Measurements from ENCODE around the gene RAD50. TPM values are rescaled to one million over a fixed set of nuclear protein-coding genes. Genes with fewer than 3 reads are reported as not detected.

RAD50 gene
- total and polyA plus RNA-seq, 10 of the 15 experiments (the other 5 are each of a cell fraction or from before 2014, with no cell fraction given), result 12.8 to 68.6 (median 47.0) TPM

- TF ChIP-seq RELB (IDR thresholded peaks at IDR 0.05; ENCODE audit: low read depth) (peak; percentile 88), MTA3 (IDR thresholded peaks at IDR 0.05; ENCODE audit: borderline replicate concordance, low read length) (peak; percentile 80; the same call in 1 of the 2 replicates), PAX8 (IDR thresholded peaks at IDR 0.05) (no peak), CHD1 (IDR thresholded peaks at IDR 0.05; ENCODE audit: low read depth, low read length) (no peak), MLLT1 (IDR thresholded peaks at IDR 0.05) (no peak), POLR2A (IDR thresholded peaks at IDR 0.05; ENCODE audit: low read depth, low read length) (peak; percentile 33; the same call in 1 of the 2 replicates), ASH2L (IDR thresholded peaks at IDR 0.05; ENCODE audit: borderline replicate concordance, low read depth) (no peak), ZZZ3 (IDR thresholded peaks at IDR 0.05; ENCODE audit: control insufficient read depth, insufficient read length, low read depth) (no peak), YBX1 (IDR thresholded peaks at IDR 0.05) (no peak), NFYB (IDR thresholded peaks at IDR 0.05; ENCODE audit: insufficient read depth, low read depth, low read length) (no peak), STAT1 (conservative IDR thresholded peaks at IDR 0.05) (no peak), MAX (IDR thresholded peaks at IDR 0.05; ENCODE audit: low read depth, low read length) (no peak), LARP7 (IDR thresholded peaks at IDR 0.05) (peak; percentile 54; the same call in 1 of the 2 replicates), ATF7 (IDR thresholded peaks at IDR 0.05; ENCODE audit: low read depth) (no peak; the same call in none of the 2 replicates), KAT2A (conservative IDR thresholded peaks at IDR 0.05; ENCODE audit: control insufficient read depth, low read depth, low read length) (no peak), HCFC1 (IDR thresholded peaks at IDR 0.05; ENCODE audit: low read length) (no peak), SIX5 (IDR thresholded peaks at IDR 0.05; ENCODE audit: low read depth, low read length, severe bottlenecking) (no peak), NRF1 (conservative IDR thresholded peaks at IDR 0.05; ENCODE audit: low read depth, low read length) (no peak), ZBTB11 (CRISPR knock-in tag; IDR thresholded peaks at IDR 0.05) (no peak), SMARCA5 (IDR thresholded peaks at IDR 0.05) (no peak; the same call in 1 of the 2 replicates), HDGF (IDR thresholded peaks at IDR 0.05) (no peak), PBX3 (IDR thresholded peaks at IDR 0.05; ENCODE audit: insufficient replicate concordance, low read depth, low read length) (peak; percentile 58)
These were observed 118.1 kb downstream of the RAD50 start (continued) for GRCh38 chr5:132674671-132675506.

All from GM12878 (cell line).